Sigmoid colon (tissue), 7 donors: ENCODE measurements around the gene AGPAT2. TPM values are rescaled to one million over a fixed set of nuclear protein-coding genes. Genes with fewer than 3 reads are reported as not detected.

ENCODE experiments used
- DNase-seq: peaks from one replicate; pipeline ENCODE4 v3.0.0-alpha.2; 2019
- H3K27ac ChIP-seq, 4 donors: fragments of 200-600 bp; sonication (generic); one replicate each; pipeline ENCODE4 v1.5.1; 2016 to 2019; ENCODE audit warnings: mild to moderate bottlenecking in 1 of 4
- H3K27me3 ChIP-seq, 3 donors: fragments of 200-600 bp; sonication (generic); one replicate each; pipeline ENCODE4 v1.5.1; 2019; ENCODE audit warnings: mild to moderate bottlenecking in 1 of 3
- H3K36me3 ChIP-seq, 4 donors: fragments of 200-600 bp; sonication (generic); one replicate each; pipeline ENCODE4 v1.5.1; 2016 to 2019
- H3K4me1 ChIP-seq, 4 donors: fragments of 200-600 bp; sonication (generic); one replicate each; pipeline ENCODE4 v1.5.1; 2017 to 2019
- H3K4me3 ChIP-seq, 4 donors: fragments of 200-600 bp; sonication (generic); one replicate each; pipeline ENCODE4 v1.5.1; 2017 to 2019; ENCODE audit warnings: mild to moderate bottlenecking in 2 of 4, moderate library complexity in 1 of 4
- H3K9me3 ChIP-seq, 4 donors: fragments of 200-600 bp in 3 of 4; sonication (generic) in 3 of 4; one replicate each; pipeline versions ENCODE4 v1.5.1 to v1.6.1; 2013 to 2019
- CTCF ChIP-seq, 4 experiments: fragments of 450-650 bp in 3 of 4; fragments of 200-600 bp in 1 of 4; IDR thresholded peaks; one replicate each; pipeline ENCODE4 v1.5.1; 2016 to 2019; ENCODE audit warnings: antibody characterized with exemption in 4 of 4, mild to moderate bottlenecking in 3 of 4, moderate library complexity in 2 of 4
- EP300 ChIP-seq, 4 donors: sonication (generic); formaldehyde crosslinking; IDR thresholded peaks; one replicate each; pipeline ENCODE4 v1.6.1; 2017; ENCODE audit warnings: antibody characterized with exemption in 4 of 4
- POLR2A ChIP-seq, 2 donors: fragments of 450-650 bp; IDR thresholded peaks; one replicate each; pipeline ENCODE4 v1.6.1; 2016; ENCODE audit warnings: antibody characterized with exemption in 2 of 2, mild to moderate bottlenecking in 2 of 2, moderate library complexity in 2 of 2
- POLR2AphosphoS5 ChIP-seq, 4 donors: sonication (generic); formaldehyde crosslinking; IDR thresholded peaks; one replicate each; pipeline ENCODE4 v1.6.1; 2017; ENCODE audit warnings: antibody characterized with exemption in 4 of 4
- WGBS, 2 donors: extraction: QIAGEN DNeasy Blood & Tissue Kit; methylation state at CpG; one replicate each; pipeline ENCODE4 v1.1.7; 2013; 5-methylcytosine and 5-hydroxymethylcytosine counted together
- intact Hi-C: fragments of 100-400 bp; cut with DNase I; formaldehyde crosslinking; loops from one replicate; pipeline ENCODE4 v1.15.1; 2023
- polyA plus RNA-seq, 3 donors: library from polyadenylated mRNA; stranded (reverse); fragments of 200-250 nt; gene quantifications; one replicate each; pipeline ENCODE4 v1.2.3, GENCODE V29; 2013
- total RNA-seq, 4 donors: library from RNA; depleted of rRNA; stranded (reverse); fragments of >200 nt; gene quantifications; one replicate each; pipeline ENCODE4 v1.1.0, GENCODE V29; 2016
- donor health status: healthy with polysubstance abuse.
- donor health status: Bipolar disorder and iron deficiency.
- donor health status: healthy.

AGPAT2 gene
- total RNA-seq: 10 to 100 TPM; 28.0 to 62.4 (median 33.7) TPM
- polyA plus RNA-seq: 100 to 1,000 TPM in 2 of 3 donors, 10 to 100 TPM in 1; 92.5 to 345 (median 181) TPM

GRCh38 chr9:136686794-136687711, at the start of gene AGPAT2:
AGPAT2 (minus strand) TSS chr9:136687457; CDS start chr9:136687357, 100 bp downstream.
- no peak for TF ChIP-seq EP300 (IDR thresholded peaks at IDR 0.05)
- no peak for TF ChIP-seq POLR2A (IDR thresholded peaks at IDR 0.05)
- peak; percentile 11 to 55 (median 30) for TF ChIP-seq POLR2AphosphoS5 (IDR thresholded peaks at IDR 0.05)
- TF ChIP-seq CTCF (IDR thresholded peaks at IDR 0.05): no peak
- 1% methylated on average over 106 of the region's 106 CpGs for WGBS, 2 donors
- H3K4me3 ChIP-seq: peak within 1 kb of the TSS; percentile 67 to 88 (median 72)
- peak within 1 kb of the TSS; percentile 78 to 88 (median 84) for H3K27ac ChIP-seq
- peaks cover 0 to 49% (median 44%) of the 10 kb centered on the region in 4 donors for H3K4me1 ChIP-seq
- intact Hi-C loops: loop anchor here (2.0 kb wide), 1 partner anchor 40 kb away; no protein-coding TSS in a partner anchor
- H3K36me3 ChIP-seq: no peaks in the 10 kb centered on the region
- no peaks in the 10 kb centered on the region for H3K27me3 ChIP-seq
- DNase-seq: peak; percentile 83
- no peaks in the 10 kb centered on the region for H3K9me3 ChIP-seq

- no peak for TF ChIP-seq EP300 (IDR thresholded peaks at IDR 0.05)
- TF ChIP-seq POLR2A (IDR thresholded peaks at IDR 0.05): no peak
- no peak for TF ChIP-seq POLR2AphosphoS5 (IDR thresholded peaks at IDR 0.05)
- TF ChIP-seq CTCF (IDR thresholded peaks at IDR 0.05): no peak
- H3K4me3 ChIP-seq: no peak overlapping the region
- H3K4me1 ChIP-seq: peaks cover 0 to 3% (median 3%) of the 10 kb centered on the region in 4 donors
- WGBS, 2 donors: 85 to 90% methylated on average over 21 of the region's 21 CpGs
- no peaks in the 10 kb centered on the region for H3K9me3 ChIP-seq
- no peaks in the 10 kb centered on the region for H3K36me3 ChIP-seq
- H3K27me3 ChIP-seq: peaks cover 0 to 10% (median 3%) of the 10 kb centered on the region in 3 donors
- no peak overlapping the region for H3K27ac ChIP-seq
- DNase-seq: no peak
- intact Hi-C loops: no loop called here
Measured at GRCh38 chr9:136735812-136736480, 48.7 kb upstream of the AGPAT2 start.

- no peak for TF ChIP-seq EP300 (IDR thresholded peaks at IDR 0.05)
- H3K4me1 ChIP-seq: no peaks in the 10 kb centered on the region
- no peak for DNase-seq
- no peaks in the 10 kb centered on the region for H3K36me3 ChIP-seq
- no peaks in the 10 kb centered on the region for H3K27me3 ChIP-seq
- H3K4me3 ChIP-seq: no peak overlapping the region
- H3K9me3 ChIP-seq: no peaks in the 10 kb centered on the region
- WGBS, 2 donors: 85 to 88% methylated on average over 12 of the region's 12 CpGs
- intact Hi-C loops: no loop called here
- H3K27ac ChIP-seq: no peak overlapping the region
Measured at GRCh38 chr9:136734837-136735496, 47.7 kb upstream of the AGPAT2 start.

GRCh38 chr9:136733611-136734010, 46.4 kb upstream of the AGPAT2 start:
- Histone ChIP-seq H3K27ac (no peak overlapping the region), H3K27me3 (no peaks in the 10 kb centered on the region), H3K36me3 (no peaks in the 10 kb centered on the region), H3K9me3 (no peaks in the 10 kb centered on the region), H3K4me1 (peaks cover 0 to 11% (median 8%) of the 10 kb centered on the region in 4 donors), H3K4me3 (no peak overlapping the region)
- no peak for TF ChIP-seq CTCF (IDR thresholded peaks at IDR 0.05)
- no peak for TF ChIP-seq POLR2AphosphoS5 (IDR thresholded peaks at IDR 0.05)
- no peak for TF ChIP-seq POLR2A (IDR thresholded peaks at IDR 0.05)
- TF ChIP-seq EP300 (IDR thresholded peaks at IDR 0.05): no peak
- DNase-seq: no peak
- WGBS, 2 donors: 87 to 91% methylated on average over 12 of the region's 12 CpGs
- intact Hi-C loops: no loop called here
